Measurements from ENCODE around the gene CDCA5.
A peak's percentile ranks its signal among the peaks of the same experiment; 100 is the strongest.

CDCA5 gene

GRCh38 chr11:65065851-65066250, 18.0 kb downstream of the CDCA5 start:
- no peaks in the 10 kb centered on the region for H3K27me3 ChIP-seq
- TF ChIP-seq Cebpa-rat (IDR thresholded peaks at IDR 0.05), result no peak

GRCh38 chr11:65064847-65065240, 19.0 kb downstream of the CDCA5 start:
- H3K27me3 ChIP-seq, result no peaks in the 10 kb centered on the region
- H4K20me1 ChIP-seq, result no peaks in the 10 kb centered on the region
- no peak overlapping the region for H3K4me3 ChIP-seq
- no peak overlapping the region; a peak in 1 of 22 replicates for H3K4me2 ChIP-seq
- no peak for TF ChIP-seq Cebpa-rat (IDR thresholded peaks at IDR 0.05)
- H3K27ac ChIP-seq, result no peak overlapping the region
- no peaks in the 10 kb centered on the region for H3K36me3 ChIP-seq
- H3K9ac ChIP-seq, result no peak overlapping the region; a peak in 1 of 22 replicates
- H3K9me3 ChIP-seq (replicated peaks in 1 of 11), result no peaks in the 10 kb centered on the region
- peaks cover 18 to 41% (median 29%) of the 10 kb centered on the region in 10 experiments for H3K4me1 ChIP-seq

More at GRCh38 chr11:65065851-65066250, 18.0 kb downstream of the CDCA5 start:
- H4K20me1 ChIP-seq, result no peaks in the 10 kb centered on the region
- H3K4me1 ChIP-seq, result peaks cover 12 to 31% (median 21%) of the 10 kb centered on the region in 10 experiments
- H3K27ac ChIP-seq, result peak overlapping the region in 1 of 11 experiments; percentile 34; a peak in 2 of 22 replicates
- H3K4me3 ChIP-seq, result no peak overlapping the region
- no peaks in the 10 kb centered on the region for H3K36me3 ChIP-seq
- no peak overlapping the region for H3K9ac ChIP-seq
- no peaks in the 10 kb centered on the region for H3K9me3 ChIP-seq (replicated peaks in 1 of 11)
- no peak overlapping the region for H3K4me2 ChIP-seq

GRCh38 chr11:65063532-65063931, 20.3 kb downstream of the CDCA5 start:
- Histone ChIP-seq H3K36me3 (no peaks in the 10 kb centered on the region), H3K4me3 (no peak overlapping the region), H3K4me2 (no peak overlapping the region), H3K4me1 (peaks cover 18 to 46% (median 32%) of the 10 kb centered on the region in 10 experiments), H3K9me3 (replicated peaks in 1 of 11) (no peaks in the 10 kb centered on the region), H3K27me3 (no peaks in the 10 kb centered on the region), H3K9ac (no peak overlapping the region), H3K27ac (no peak overlapping the region), H4K20me1 (no peaks in the 10 kb centered on the region; a peak in 1 of 22 replicates)
- TF ChIP-seq Cebpa-rat (IDR thresholded peaks at IDR 0.05), result no peak

- Histone ChIP-seq H3K9ac (no peak overlapping the region), H3K4me2 (peak overlapping the region; percentile 18 to 55 (median 34); a peak in 16 of 22 replicates), H3K27me3 (no peaks in the 10 kb centered on the region), H3K36me3 (no peaks in the 10 kb centered on the region), H3K27ac (no peak overlapping the region), H4K20me1 (no peaks in the 10 kb centered on the region; a peak in 1 of 22 replicates), H3K4me1 (peaks cover 18 to 46% (median 30%) of the 10 kb centered on the region in 10 experiments), H3K9me3 (replicated peaks in 1 of 11) (no peaks in the 10 kb centered on the region), H3K4me3 (no peak overlapping the region)
- no peak for TF ChIP-seq Cebpa-rat (IDR thresholded peaks at IDR 0.05)
Measured at GRCh38 chr11:65060913-65061408, 22.9 kb downstream of the CDCA5 start.

- H3K9me3 ChIP-seq (replicated peaks in 1 of 11), result no peaks in the 10 kb centered on the region
- H3K4me1 ChIP-seq, result peaks cover 18 to 46% (median 30%) of the 10 kb centered on the region in 10 experiments
- H3K9ac ChIP-seq, result no peak overlapping the region
- TF ChIP-seq Cebpa-rat (IDR thresholded peaks at IDR 0.05), result no peak
- H3K4me2 ChIP-seq, result peak overlapping the region in 8 of 11 experiments; percentile 7 to 52 (median 34); a peak in 12 of 22 replicates
- H3K36me3 ChIP-seq, result no peaks in the 10 kb centered on the region
- no peak overlapping the region for H3K27ac ChIP-seq
- no peak overlapping the region for H3K4me3 ChIP-seq
- H3K27me3 ChIP-seq, result no peaks in the 10 kb centered on the region
- H4K20me1 ChIP-seq, result no peaks in the 10 kb centered on the region; a peak in 1 of 22 replicates
Measured at GRCh38 chr11:65059959-65060824, 23.6 kb downstream of the CDCA5 start.

- Histone ChIP-seq H3K4me1 (peaks cover 18 to 42% (median 30%) of the 10 kb centered on the region in 10 experiments; a peak in 19 of 20 replicates), H3K4me2 (peak overlapping the region in 5 of 11 experiments; percentile 15 to 52 (median 35); a peak in 7 of 22 replicates), H3K9ac (no peak overlapping the region), H3K27me3 (no peaks in the 10 kb centered on the region), H3K4me3 (no peak overlapping the region), H3K36me3 (no peaks in the 10 kb centered on the region), H3K27ac (no peak overlapping the region), H4K20me1 (no peaks in the 10 kb centered on the region; a peak in 1 of 22 replicates), H3K9me3 (replicated peaks in 1 of 11) (no peaks in the 10 kb centered on the region)
- no peak for TF ChIP-seq Cebpa-rat (IDR thresholded peaks at IDR 0.05)
Measured at GRCh38 chr11:65059523-65059922, 24.3 kb downstream of the CDCA5 start.

GRCh38 chr11:65058419-65059054, 25.3 kb downstream of the CDCA5 start, which contains the start of gene NAALADL1:
Gene NAALADL1 (minus strand): TSS chr11:65058553. CDS start chr11:65058521, 32 bp downstream.
- Histone ChIP-seq H3K9me3 (replicated peaks in 1 of 11) (no peaks in the 10 kb centered on the region), H3K4me2 (no peak within 1 kb of the TSS; a peak in 1 of 22 replicates), H3K27ac (no peak within 1 kb of the TSS), H3K27me3 (no peaks in the 10 kb centered on the region), H3K4me3 (no peak within 1 kb of the TSS), H3K4me1 (peaks cover 24 to 48% (median 36%) of the 10 kb centered on the region in 10 experiments), H4K20me1 (peaks cover 0 to under 1% (median 0%) of the 10 kb centered on the region in 11 experiments; a peak in 1 of 22 replicates), H3K9ac (no peak within 1 kb of the TSS), H3K36me3 (no peaks in the 10 kb centered on the region)
- TF ChIP-seq Cebpa-rat (IDR thresholded peaks at IDR 0.05), result no peak

- no peak for TF ChIP-seq Cebpa-rat (IDR thresholded peaks at IDR 0.05)
- no peak overlapping the region for H3K27ac ChIP-seq
- H3K4me2 ChIP-seq, result no peak overlapping the region
- H3K27me3 ChIP-seq, result no peaks in the 10 kb centered on the region
- peaks cover 27 to 52% (median 40%) of the 10 kb centered on the region in 10 experiments for H3K4me1 ChIP-seq
- H3K9me3 ChIP-seq (replicated peaks in 1 of 11), result no peaks in the 10 kb centered on the region
- no peak overlapping the region for H3K9ac ChIP-seq
- H3K36me3 ChIP-seq, result no peaks in the 10 kb centered on the region
- no peak overlapping the region for H3K4me3 ChIP-seq
- peaks cover 0 to 6% (median 0%) of the 10 kb centered on the region in 11 experiments; a peak in 1 of 22 replicates for H4K20me1 ChIP-seq
Measured at GRCh38 chr11:65058012-65058411, 25.8 kb downstream of the CDCA5 start.

- no peak for TF ChIP-seq Cebpa-rat (IDR thresholded peaks at IDR 0.05)
- Histone ChIP-seq H3K36me3 (no peaks in the 10 kb centered on the region), H3K27me3 (no peaks in the 10 kb centered on the region), H3K27ac (no peak overlapping the region), H3K4me3 (no peak overlapping the region), H3K9me3 (replicated peaks in 1 of 11) (no peaks in the 10 kb centered on the region), H3K4me1 (peaks cover 27 to 52% (median 45%) of the 10 kb centered on the region in 10 experiments), H3K9ac (no peak overlapping the region), H3K4me2 (no peak overlapping the region), H4K20me1 (peaks cover 0 to 7% (median 0%) of the 10 kb centered on the region in 11 experiments; a peak in 1 of 22 replicates)
Measured at GRCh38 chr11:65057526-65057925, 26.3 kb downstream of the CDCA5 start.
